OCI-M1 (cell line): ENCODE data around the gene MS4A15.
"Not testable (repeated sequence)": the region's sequence is repeated elsewhere in the genome, so short reads cannot be mapped to it uniquely, and the experiment has no call there.

Source experiments
- DNase-seq: peaks from one replicate; lab custom pipeline; 2025; lab: John Stamatoyannopoulos, UW

The MS4A15 gene

GRCh38 chr11:60756307-60757032 is at the start of gene MS4A15:
Gene MS4A15, plus strand, starts transcription at chr11:60756867. Its CDS starts 6,867 bp downstream, at chr11:60763734.
- DNase-seq = peak; percentile 37

- no peak for DNase-seq
Measured at GRCh38 chr11:60706931-60707330, 49.7 kb upstream of the MS4A15 start.

- no peak for DNase-seq
Measured at GRCh38 chr11:60710482-60710881, 46.2 kb upstream of the MS4A15 start.

GRCh38 chr11:60711276-60711675 is 45.4 kb upstream of the MS4A15 start:
- no peak for DNase-seq

- DNase-seq = not testable (repeated sequence)
Measured at GRCh38 chr11:60713423-60713822, 43.2 kb upstream of the MS4A15 start.

GRCh38 chr11:60717956-60718355 is 38.7 kb upstream of the MS4A15 start:
- no peak for DNase-seq

GRCh38 chr11:60718524-60719316 is 37.9 kb upstream of the MS4A15 start:
- DNase-seq = no peak

GRCh38 chr11:60719391-60719790 is 37.3 kb upstream of the MS4A15 start:
- no peak for DNase-seq

GRCh38 chr11:60720460-60720859 is 36.2 kb upstream of the MS4A15 start:
- DNase-seq = no peak

- no peak for DNase-seq
Measured at GRCh38 chr11:60724420-60724819, 32.2 kb upstream of the MS4A15 start, which contains the start of gene MS4A18. Gene MS4A18, plus strand, starts transcription at chr11:60724720.

GRCh38 chr11:60725592-60725991 is 31.1 kb upstream of the MS4A15 start:
- DNase-seq = no peak

GRCh38 chr11:60731586-60731985 is 25.1 kb upstream of the MS4A15 start:
- no peak for DNase-seq

- DNase-seq = no peak
Measured at GRCh38 chr11:60734279-60734678, 22.4 kb upstream of the MS4A15 start.

- DNase-seq = no peak
Measured at GRCh38 chr11:60739114-60739513, 17.6 kb upstream of the MS4A15 start.

GRCh38 chr11:60740573-60740972 is 16.1 kb upstream of the MS4A15 start:
- DNase-seq = no peak

GRCh38 chr11:60741421-60741820 is 15.2 kb upstream of the MS4A15 start:
- no peak for DNase-seq

- DNase-seq = no peak
Measured at GRCh38 chr11:60743058-60743457, 13.6 kb upstream of the MS4A15 start.

GRCh38 chr11:60744114-60744513 is 12.6 kb upstream of the MS4A15 start:
- no peak for DNase-seq

GRCh38 chr11:60747359-60747873 is 9.3 kb upstream of the MS4A15 start:
- no peak for DNase-seq

GRCh38 chr11:60748225-60748624 is 8.4 kb upstream of the MS4A15 start:
- DNase-seq = no peak

GRCh38 chr11:60748821-60749220 is 7.8 kb upstream of the MS4A15 start:
- DNase-seq = no peak

- DNase-seq = no peak
Measured at GRCh38 chr11:60750911-60751310, 5.8 kb upstream of the MS4A15 start.

- DNase-seq = peak; percentile 66
Measured at GRCh38 chr11:60753309-60753708, 3.4 kb upstream of the MS4A15 start.
